HCT116 (cell line): ENCODE results near the gene CEACAM6. TPM values are rescaled to one million over a fixed set of nuclear protein-coding genes. Genes with fewer than 3 reads are reported as not detected.
"Not testable (repeated sequence)": the region's sequence is repeated elsewhere in the genome, so short reads cannot be mapped to it uniquely, and the experiment has no call there.

ENCODE experiments used
- ATAC-seq: fragments of 200-7000 bp; cut with Tn5 transposase; 2 replicates; pipeline ENCODE4 v1.9.1; 2020; ENCODE audit warnings: mild to moderate bottlenecking, moderate library complexity
- BruUV-seq: library from RNA; stranded (reverse); fragments of 400-500 nt; replicated peaks from 2 replicates; lab custom pipeline; 2021; lab: Mats Ljungman, UMichigan
- CTCF ChIA-PET: fragments of 300-600 bp; sonication (Branson Sonifier 250); formaldehyde crosslinking; loops from one replicate; lab custom pipeline; 2021; ENCODE audit warnings: antibody characterized with exemption; lab: Charles Lee
- POLR2A ChIA-PET: fragments of 300-600, 350-600 bp; sonication (Branson Sonifier 250); formaldehyde crosslinking; loops from one replicate; lab custom pipeline; 2021; ENCODE audit warnings: antibody characterized with exemption; lab: Charles Lee
- RAD21 ChIA-PET, 2 experiments: fragments of 300-600 bp; sonication (Branson Sonifier 250); formaldehyde crosslinking; loops; one replicate each; lab custom pipeline; 2023; ENCODE audit warnings: low total read pairs in 2 of 2; ENCODE audit not compliant: uncharacterized antibody in 2 of 2, unreplicated experiment in 2 of 2, low non-redundant PET in 1 of 2; lab: Charles Lee
- DNase-seq: peaks from one replicate; pipeline ENCODE4 v3.0.0-alpha.2; 2010; ENCODE audit warnings: low read depth, low spot score
- H2AFZ ChIP-seq: fragments of 200-600 bp; shearing (Covaris generic), sonication (generic); 2 replicates; pipeline ENCODE4 v1.6.1; 2017; ENCODE audit warnings: low read depth, mixed run types, mixed read lengths, antibody characterized with exemption, low read length; ENCODE audit not compliant: poor library complexity, severe bottlenecking
- H3K27ac ChIP-seq: 2 replicates; pipeline ENCODE4 v1.5.1; 2012; ENCODE audit warnings: low read depth, low read length
- H3K27me3 ChIP-seq: fragments of 200-600 bp; sonication (generic); 2 replicates; pipeline ENCODE4 v1.6.1; 2016; ENCODE audit warnings: mixed run types, low read length, mixed read lengths; ENCODE audit not compliant: insufficient read depth
- H3K36me3 ChIP-seq, 2 experiments: fragments of 200-500 bp in 1 of 2; fragments of 200-600 bp in 1 of 2; sonication (Bioruptor generic) in 1 of 2; sonication (generic) in 1 of 2; 2 replicates each; pipeline versions ENCODE4 v1.5.1 to v1.6.1; 2014 to 2016; ENCODE audit warnings: low read length in 2 of 2, inconsistent platforms in 1 of 2, mixed read lengths in 1 of 2, mixed run types in 1 of 2; ENCODE audit not compliant: insufficient read depth in 2 of 2, control insufficient read depth in 1 of 2
- H3K4me1 ChIP-seq, 2 experiments: fragments of 200-600 bp in 1 of 2; sonication (generic) in 1 of 2; 2 replicates each; pipeline versions ENCODE4 v1.5.1 to v1.6.1; 2012 to 2017; ENCODE audit warnings: low read length in 2 of 2, inconsistent platforms in 1 of 2, mild to moderate bottlenecking in 1 of 2, mixed read lengths in 1 of 2, mixed run types in 1 of 2, moderate library complexity in 1 of 2; ENCODE audit not compliant: insufficient read depth in 2 of 2, control insufficient read depth in 1 of 2
- H3K4me2 ChIP-seq: fragments of 200-600 bp; sonication (generic); 2 replicates; pipeline ENCODE4 v1.6.1; 2017; ENCODE audit warnings: mixed run types, low read length, mixed read lengths
- H3K4me3 ChIP-seq, 2 experiments: fragments of 200-600 bp in 1 of 2; sonication (generic) in 1 of 2; replicated peaks in 1 of 2; 2 replicates each; pipeline ENCODE4 v1.5.1; 2011 to 2016; ENCODE audit warnings: low read length in 2 of 2, control low read depth in 1 of 2, low read depth in 1 of 2, mild to moderate bottlenecking in 1 of 2, mixed read lengths in 1 of 2, mixed run types in 1 of 2
- H3K79me2 ChIP-seq: fragments of 200-600 bp; sonication (generic); 2 replicates; pipeline ENCODE4 v1.6.1; 2017; ENCODE audit warnings: mild to moderate bottlenecking, mixed run types, low read length, moderate library complexity, mixed read lengths; ENCODE audit not compliant: insufficient read depth
- H3K9ac ChIP-seq: fragments of 200-600 bp; sonication (generic); 2 replicates; pipeline ENCODE4 v1.6.1; 2016; ENCODE audit warnings: low read length, mixed read lengths
- H3K9me2 ChIP-seq: fragments of 200-600 bp; sonication (generic), shearing (Covaris generic); 2 replicates; pipeline ENCODE4 v1.6.1; 2017; ENCODE audit warnings: mixed run types, mild to moderate bottlenecking, moderate library complexity; ENCODE audit not compliant: insufficient read depth
- H3K9me3 ChIP-seq, 2 experiments: fragments of 200-500 bp in 1 of 2; fragments of 200-600 bp in 1 of 2; sonication (Bioruptor generic) in 1 of 2; sonication (generic) in 1 of 2; 2 replicates each; pipeline ENCODE4 v1.6.1; 2014 to 2017; ENCODE audit warnings: low read length in 2 of 2, mixed read lengths in 2 of 2, inconsistent platforms in 1 of 2, low read depth in 1 of 2, mild to moderate bottlenecking in 1 of 2, mixed run types in 1 of 2, moderate library complexity in 1 of 2; ENCODE audit not compliant: control insufficient read depth in 1 of 2, insufficient read depth in 1 of 2
- H4K20me1 ChIP-seq: fragments of 200-600 bp; sonication (generic), shearing (Covaris generic); 2 replicates; pipeline ENCODE4 v1.6.1; 2017; ENCODE audit warnings: mixed run types, mild to moderate bottlenecking, moderate library complexity; ENCODE audit not compliant: insufficient read depth
- CTCF ChIP-seq, 3 experiments: fragments of 200-600 bp in 1 of 3; sonication (generic) in 1 of 3; IDR thresholded peaks in 2 of 3; conservative IDR thresholded peaks in 1 of 3; 2 replicates each; pipeline ENCODE4 v1.5.1; 2012 to 2017; ENCODE audit warnings: low read depth in 2 of 3, low read length in 2 of 3, antibody characterized with exemption in 1 of 3, borderline replicate concordance in 1 of 3, control low read depth in 1 of 3, mild to moderate bottlenecking in 1 of 3, mixed read lengths in 1 of 3, mixed run types in 1 of 3, moderate library complexity in 1 of 3; ENCODE audit not compliant: insufficient read depth in 1 of 3
- EGR1 ChIP-seq: IDR thresholded peaks from 2 replicates; pipeline ENCODE4 v1.6.1; 2012; ENCODE audit warnings: low read depth
- EZH2 ChIP-seq: fragments of 200-600 bp; sonication (generic); IDR thresholded peaks from 2 replicates; pipeline ENCODE4 v1.6.1; 2017; ENCODE audit warnings: antibody characterized with exemption, mixed run types
- FOSL1 ChIP-seq: IDR thresholded peaks from 2 replicates; pipeline ENCODE4 v1.6.1; 2012; ENCODE audit warnings: low read depth
- MAX ChIP-seq: IDR thresholded peaks from 2 replicates; pipeline ENCODE4 v1.6.1; 2012
- POLR2A ChIP-seq: IDR thresholded peaks from 2 replicates; pipeline ENCODE4 v1.7.0; 2011; ENCODE audit warnings: borderline replicate concordance; ENCODE audit not compliant: insufficient read depth, insufficient read length; ENCODE audit errors: extremely low read depth
- POLR2AphosphoS5 ChIP-seq: IDR thresholded peaks from 2 replicates; pipeline ENCODE4 v1.6.1; 2011; ENCODE audit warnings: mild to moderate bottlenecking, low read depth, low read length, moderate library complexity
- SIN3A ChIP-seq: IDR thresholded peaks from 2 replicates; pipeline ENCODE4 v1.6.1; 2012; ENCODE audit warnings: low read depth
- ZBTB33 ChIP-seq: IDR thresholded peaks from 2 replicates; pipeline ENCODE4 v1.6.1; 2011; ENCODE audit warnings: mild to moderate bottlenecking, low read length, moderate library complexity; ENCODE audit not compliant: insufficient replicate concordance; ENCODE audit errors: extremely low read depth
- ZNF274 ChIP-seq: fragments of 200-500 bp; sonication (Bioruptor generic); IDR thresholded peaks from 2 replicates; pipeline ENCODE4 v1.6.1; 2014; ENCODE audit warnings: mild to moderate bottlenecking, low read depth, low read length, inconsistent platforms
- intact Hi-C: fragments of 100-400 bp; cut with micrococcal nuclease; formaldehyde crosslinking; loops from 2 replicates; pipeline ENCODE4 v1.10.0; 2022
- total RNA-seq: library from RNA; stranded (reverse); gene quantifications from one replicate; pipeline ENCODE4 v1.2.1, GENCODE V29; 2021; ENCODE audit not compliant: unreplicated experiment

The CEACAM6 gene
- total RNA-seq, 1 experiment from 2014 or later: 0.59 TPM

DNA sequence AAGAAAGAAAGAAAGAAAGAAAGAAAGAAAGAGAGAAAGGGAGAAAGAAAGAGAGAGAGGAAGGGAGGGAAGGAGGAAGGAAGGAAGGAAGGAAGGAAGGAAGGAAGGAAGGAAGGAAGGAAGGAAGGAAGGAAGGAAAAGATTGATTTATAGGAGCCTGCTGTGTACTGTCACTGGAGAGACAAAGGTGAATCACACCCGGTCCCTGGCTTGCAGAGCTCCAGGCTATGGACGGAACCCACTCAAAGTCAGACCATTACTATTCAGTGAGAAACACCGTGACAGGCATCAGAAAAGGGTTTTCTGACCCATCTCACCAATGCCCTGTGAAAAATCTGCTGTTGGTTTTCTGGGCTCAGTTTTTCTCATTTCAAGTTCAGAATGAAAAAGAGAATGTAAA, 7.3 kb upstream of the CEACAM6 start:
- intact Hi-C loops: loop anchor here (5.0 kb wide), 1 partner anchor 106 kb away; no protein-coding TSS in a partner anchor
- Histone ChIP-seq H4K20me1 (no peaks in the 10 kb centered on the region), H3K4me1 (no peaks in the 10 kb centered on the region), H3K27ac (no peak overlapping the region), H3K4me2 (no peak overlapping the region), H3K4me3 (no peak overlapping the region), H2AFZ (no peak overlapping the region), H3K27me3 (peaks cover 65% of the 10 kb centered on the region), H3K9me3 (no peaks in the 10 kb centered on the region), H3K36me3 (no peaks in the 10 kb centered on the region), H3K9ac (no peak overlapping the region), H3K9me2 (no peaks in the 10 kb centered on the region), H3K79me2 (no peaks in the 10 kb centered on the region)
- DNase-seq (no peak), ATAC-seq (no peak)
- ChIA-PET POLR2A (no interaction called here), RAD21 (no interaction called here), CTCF (interaction anchor here (4.4 kb wide), 1 partner anchor 41 kb away, joined by 41 read pairs; no protein-coding TSS in a partner anchor)
- no TSS peak for BruUV-seq
- no peak for TF ChIP-seq FOSL1
- no peak for TF ChIP-seq EGR1
- TF ChIP-seq MAX: no peak
- TF ChIP-seq ZBTB33: no peak
- TF ChIP-seq ZNF274: no peak
- TF ChIP-seq EZH2: no peak
- TF ChIP-seq CTCF (IDR thresholded peaks at IDR 0.05 in 2 of 3, conservative IDR thresholded peaks at IDR 0.05 in 1 of 3; ENCODE audit: borderline replicate concordance in 1 of 3, insufficient read depth in 1 of 3, low read depth in 2 of 3, low read length in 2 of 3): no peak
- TF ChIP-seq POLR2AphosphoS5: no peak
- no peak for TF ChIP-seq POLR2A
- no peak for TF ChIP-seq SIN3A

DNA sequence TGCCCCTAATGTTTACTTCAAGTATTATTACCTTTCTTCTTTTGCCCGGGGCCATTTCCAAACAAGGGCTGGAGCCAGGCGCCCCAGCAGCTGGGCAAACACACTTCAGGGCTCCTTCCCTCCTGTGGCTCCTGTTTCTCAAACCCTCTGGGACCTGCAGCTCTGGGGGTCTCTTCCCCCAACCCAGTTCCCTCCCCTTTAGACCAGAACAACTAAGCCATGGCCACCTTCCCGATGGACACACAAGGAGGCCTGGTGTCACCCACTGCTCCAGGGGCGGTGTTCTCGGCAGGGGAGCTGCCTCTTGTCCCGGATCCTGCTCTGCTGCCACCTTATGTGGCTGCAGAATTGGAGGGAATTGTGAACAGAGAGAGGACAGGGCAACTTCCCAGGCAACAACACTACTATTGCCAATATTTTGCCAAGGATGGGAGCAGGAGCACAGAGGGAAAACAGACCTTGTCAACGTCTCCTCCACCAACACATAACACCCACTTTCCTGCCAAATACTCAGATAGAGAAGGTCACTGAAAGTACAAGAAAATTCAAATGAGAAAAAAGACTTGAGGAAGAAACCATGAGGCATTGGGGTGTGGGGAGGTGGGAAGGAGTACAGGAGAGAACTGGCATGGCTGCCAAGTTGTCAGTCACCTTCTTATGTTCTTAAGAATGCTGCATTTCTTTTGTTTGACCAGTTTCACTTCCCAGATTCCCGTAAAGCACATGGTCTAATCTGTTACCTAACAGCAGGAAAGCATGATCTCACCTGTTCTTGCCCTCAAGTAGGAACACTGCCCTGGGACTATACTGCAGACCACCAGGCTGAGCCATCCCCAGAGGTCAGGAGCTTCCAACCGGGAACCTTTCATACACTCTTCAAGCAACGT, 4.8 kb upstream of the CEACAM6 start:
- ATAC-seq, DNase-seq, H4K20me1 ChIP-seq, H3K9me2 ChIP-seq, H3K9me3 ChIP-seq, H3K4me3 ChIP-seq, H3K4me1 ChIP-seq, RAD21 ChIA-PET, POLR2A ChIA-PET, BruUV-seq, H3K9ac ChIP-seq, intact Hi-C loops, H3K79me2 ChIP-seq, H3K27ac ChIP-seq, H2AFZ ChIP-seq, H3K36me3 ChIP-seq, H3K4me2 ChIP-seq: not testable (repeated sequence)
- peaks cover 58% of the 10 kb centered on the region for H3K27me3 ChIP-seq
- CTCF ChIA-PET: interaction anchor here (3.1 kb wide), 1 partner anchor 30 kb away, joined by 20 read pairs; no protein-coding TSS in a partner anchor
